ENCODE data around the gene FCF1. TPM values are rescaled to one million over a fixed set of nuclear protein-coding genes. Genes with fewer than 3 reads are reported as not detected.

Gene FCF1
- total and polyA plus RNA-seq, 2 of the 13 experiments (the other 11 are each of a cell fraction or from before 2014, with no cell fraction given): 31.0 to 44.4 TPM

DNA sequence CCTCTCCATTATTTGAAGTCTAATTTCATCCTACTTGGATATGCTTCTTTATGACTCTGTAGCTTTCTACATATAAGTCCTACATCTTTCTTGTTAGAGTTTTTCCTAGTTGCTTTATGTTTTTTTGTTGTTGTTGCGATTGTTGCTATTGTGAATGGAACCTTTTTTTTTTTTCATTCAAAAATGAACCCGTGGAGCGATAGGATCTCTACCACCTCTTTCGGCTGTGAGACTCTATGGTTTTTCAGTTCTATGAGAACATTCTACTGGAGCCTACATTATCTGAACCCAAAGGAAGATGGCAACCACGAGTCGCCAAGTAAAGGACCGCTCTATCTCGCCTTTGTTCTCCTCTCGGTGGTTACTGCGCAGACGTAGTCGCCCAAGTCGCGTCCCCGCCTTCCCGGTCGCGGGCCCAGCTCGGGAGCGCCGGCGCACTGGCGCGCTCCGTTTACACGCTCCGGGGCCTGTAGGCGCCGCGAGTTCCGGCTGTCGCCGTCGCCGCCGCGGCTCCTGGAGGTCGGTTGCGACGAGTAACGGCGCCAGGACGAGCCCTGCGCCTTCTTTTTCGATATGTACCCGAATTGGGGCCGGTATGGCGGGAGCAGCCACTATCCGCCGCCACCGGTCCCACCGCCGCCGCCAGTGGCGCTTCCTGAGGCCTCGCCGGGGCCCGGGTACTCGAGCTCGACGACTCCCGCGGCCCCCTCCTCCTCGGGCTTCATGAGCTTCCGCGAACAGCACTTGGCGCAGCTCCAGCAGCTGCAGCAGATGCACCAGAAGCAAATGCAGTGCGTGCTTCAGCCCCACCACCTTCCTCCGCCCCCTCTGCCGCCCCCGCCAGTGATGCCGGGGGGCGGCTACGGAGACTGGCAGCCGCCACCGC is 50.2 kb downstream of the FCF1 start, which contains the start of gene YLPM1 (continued):
- no peak; the same call in 1 of the 2 replicates for TF ChIP-seq TERF1 (CRISPR knock-in tag; IDR thresholded peaks at IDR 0.05)
- peak; percentile 87 for TF ChIP-seq KLF6 (CRISPR knock-in tag; IDR thresholded peaks at IDR 0.05)
- no peak; the same call in 1 of the 2 replicates for TF ChIP-seq SP5 (CRISPR knock-in tag; IDR thresholded peaks at IDR 0.05; ENCODE audit: borderline replicate concordance, low read depth)
- no peak for TF ChIP-seq CSRNP2 (CRISPR knock-in tag; conservative IDR thresholded peaks at IDR 0.05; ENCODE audit: low read depth)
- TF ChIP-seq SNRNP70 (IDR thresholded peaks at IDR 0.05; ENCODE audit: low read depth, low read length): no peak
- no peak for TF ChIP-seq ADNP (CRISPR knock-in tag; IDR thresholded peaks at IDR 0.05)
- TF ChIP-seq, protein P1, sequence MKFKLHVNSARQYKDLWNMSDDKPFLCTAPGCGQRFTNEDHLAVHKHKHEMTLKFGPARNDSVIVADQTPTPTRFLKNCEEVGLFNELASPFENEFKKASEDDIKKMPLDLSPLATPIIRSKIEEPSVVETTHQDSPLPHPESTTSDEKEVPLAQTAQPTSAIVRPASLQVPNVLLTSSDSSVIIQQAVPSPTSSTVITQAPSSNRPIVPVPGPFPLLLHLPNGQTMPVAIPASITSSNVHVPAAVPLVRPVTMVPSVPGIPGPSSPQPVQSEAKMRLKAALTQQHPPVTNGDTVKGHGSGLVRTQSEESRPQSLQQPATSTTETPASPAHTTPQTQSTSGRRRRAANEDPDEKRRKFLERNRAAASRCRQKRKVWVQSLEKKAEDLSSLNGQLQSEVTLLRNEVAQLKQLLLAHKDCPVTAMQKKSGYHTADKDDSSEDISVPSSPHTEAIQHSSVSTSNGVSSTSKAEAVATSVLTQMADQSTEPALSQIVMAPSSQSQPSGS (CRISPR knock-in tag; IDR thresholded peaks at IDR 0.05): 0 out of 2 replicates have a peak, but pooled peaks have one; percentile 25
- TF ChIP-seq PCBP1 (IDR thresholded peaks at IDR 0.05; ENCODE audit: borderline replicate concordance, low read depth, low read length): no peak
- peak; percentile 91 for TF ChIP-seq SAP130 (CRISPR knock-in tag; IDR thresholded peaks at IDR 0.05; ENCODE audit: low read depth)
- TF ChIP-seq ZNF75D (CRISPR knock-in tag; IDR thresholded peaks at IDR 0.05; ENCODE audit: borderline replicate concordance): no peak
- peak; percentile 20; the same call in 1 of the 2 replicates for TF ChIP-seq ZNF879 (CRISPR knock-in tag; IDR thresholded peaks at IDR 0.05)
- no peak for TF ChIP-seq TBL1XR1 (IDR thresholded peaks at IDR 0.05; ENCODE audit: borderline replicate concordance, low read length, partially characterized antibody)
- TF ChIP-seq SMAD3 (CRISPR knock-in tag; IDR thresholded peaks at IDR 0.05): 0 out of 2 replicates have a peak, but pooled peaks have one; percentile 65
- no peak for TF ChIP-seq TBP (CRISPR knock-in tag; IDR thresholded peaks at IDR 0.05)
- TF ChIP-seq ZNF780A (CRISPR knock-in tag; IDR thresholded peaks at IDR 0.05): no peak
- no peak for TF ChIP-seq ZSCAN29 (CRISPR knock-in tag; conservative IDR thresholded peaks at IDR 0.05)
- no peak for TF ChIP-seq ZNF251 (CRISPR knock-in tag; IDR thresholded peaks at IDR 0.05)
- no peak; the same call in 1 of the 2 replicates for TF ChIP-seq GZF1 (CRISPR knock-in tag; IDR thresholded peaks at IDR 0.05)
- no peak for TF ChIP-seq FOSL1 (CRISPR knock-in tag; IDR thresholded peaks at IDR 0.05; ENCODE audit: borderline replicate concordance)
- peak; percentile 50; the same call in 1 of the 2 replicates for TF ChIP-seq THAP9 (CRISPR knock-in tag; IDR thresholded peaks at IDR 0.05; ENCODE audit: borderline replicate concordance)
- TF ChIP-seq MED13 (CRISPR knock-in tag; IDR thresholded peaks at IDR 0.05): peak; percentile 82
- TF ChIP-seq SNAI1 (CRISPR knock-in tag; IDR thresholded peaks at IDR 0.05; ENCODE audit: borderline replicate concordance): 0 out of 2 replicates have a peak, but pooled peaks have one; percentile 36
- peak; percentile 65; the same call in 1 of the 2 replicates for TF ChIP-seq KLF12 (CRISPR knock-in tag; IDR thresholded peaks at IDR 0.05; ENCODE audit: borderline replicate concordance)
